OCI-LY3 (cell line): Measurements from ENCODE around the gene WDR4.
A peak's percentile ranks its signal among the peaks of the same experiment; 100 is the strongest.

ENCODE experiments used
- CTCF ChIP-seq: fragments of 200-600, 300-600 bp; sonication (generic); IDR thresholded peaks from 2 replicates; pipeline ENCODE4 v1.5.1; 2014; ENCODE audit warnings: antibody characterized with exemption, low read length, low read depth
- EZH2phosphoT487 ChIP-seq: fragments of 200-600 bp; shearing (Covaris generic); IDR thresholded peaks from 2 replicates; pipeline ENCODE4 v1.6.1; 2018; ENCODE audit warnings: antibody characterized with exemption, mixed run types, low read depth

GRCh38 chr21:42923553-42924432 lies 44.5 kb upstream of the WDR4 start:
- TF ChIP-seq EZH2phosphoT487 (no peak), CTCF (peak; percentile 69)
